HG03520 (cell line): Measurements from ENCODE around the gene SIL1.
"Not testable (repeated sequence)": the region's sequence is repeated elsewhere in the genome, so short reads cannot be mapped to it uniquely, and the experiment has no call there.

Experiments
- ATAC-seq: cut with Tn5 transposase; IDR thresholded peaks from one replicate; pipeline ENCODE4 v1.9.1; 2021; ENCODE audit warnings: mild to moderate bottlenecking, moderate library complexity; ENCODE audit not compliant: unreplicated experiment

Gene SIL1

GRCh38 chr5:138927979-138928378, 270.2 kb downstream of the SIL1 start:
- no peak for ATAC-seq

GRCh38 chr5:138927544-138927943, 270.6 kb downstream of the SIL1 start:
- no peak for ATAC-seq

GRCh38 chr5:138926688-138927448, 271.3 kb downstream of the SIL1 start:
- no peak for ATAC-seq

GRCh38 chr5:138926257-138926656, 271.9 kb downstream of the SIL1 start:
- no peak for ATAC-seq

- no peak for ATAC-seq
Measured at GRCh38 chr5:138925090-138925635, 273.0 kb downstream of the SIL1 start.

GRCh38 chr5:138922494-138922893, 275.7 kb downstream of the SIL1 start:
- ATAC-seq = no peak

- not testable (repeated sequence) for ATAC-seq
Measured at GRCh38 chr5:138921362-138921761, 276.8 kb downstream of the SIL1 start.

- ATAC-seq = no peak
Measured at GRCh38 chr5:138920181-138920580, 278.0 kb downstream of the SIL1 start.

GRCh38 chr5:138918686-138919085, 279.5 kb downstream of the SIL1 start:
- ATAC-seq = no peak

- ATAC-seq = no peak
Measured at GRCh38 chr5:138914338-138914737, 283.8 kb downstream of the SIL1 start.

- ATAC-seq = no peak
Measured at GRCh38 chr5:138913773-138914172, 284.4 kb downstream of the SIL1 start.

- no peak for ATAC-seq
Measured at GRCh38 chr5:138912093-138912492, 286.1 kb downstream of the SIL1 start.

- no peak for ATAC-seq
Measured at GRCh38 chr5:138911441-138911840, 286.7 kb downstream of the SIL1 start.

GRCh38 chr5:138910546-138911185, 287.5 kb downstream of the SIL1 start:
- ATAC-seq = no peak

- no peak for ATAC-seq
Measured at GRCh38 chr5:138909734-138910133, 288.4 kb downstream of the SIL1 start.

GRCh38 chr5:138905541-138905940, 292.6 kb downstream of the SIL1 start:
- no peak for ATAC-seq

- ATAC-seq = no peak
Measured at GRCh38 chr5:138903130-138903775, 294.9 kb downstream of the SIL1 start.

GRCh38 chr5:138901716-138902115, 296.5 kb downstream of the SIL1 start:
- no peak for ATAC-seq

- no peak for ATAC-seq
Measured at GRCh38 chr5:138900281-138900965, 297.7 kb downstream of the SIL1 start.

- no peak for ATAC-seq
Measured at GRCh38 chr5:138898742-138899141, 299.4 kb downstream of the SIL1 start.

GRCh38 chr5:138898299-138898698, 299.9 kb downstream of the SIL1 start:
- no peak for ATAC-seq
